Calu3 (cell line): Measurements from ENCODE around the gene NCKAP5. TPM values are rescaled to one million over a fixed set of nuclear protein-coding genes. Genes with fewer than 3 reads are reported as not detected.

Experiments used
- BruUV-seq: library from RNA; stranded (reverse); fragments of 400-500 nt; replicated peaks from 2 replicates; lab custom pipeline; 2021; lab: Mats Ljungman, UMichigan
- CTCF ChIA-PET: fragments of 300-600 bp; sonication (Branson Sonifier 250); formaldehyde crosslinking; loops from one replicate; lab custom pipeline; 2022; ENCODE audit warnings: antibody characterized with exemption; lab: Charles Lee
- DNase-seq: peaks from one replicate; pipeline ENCODE4 v3.0.0; 2022
- H3K27ac Mint-ChIP-seq: one replicate; pipeline ENCODE4 v1.8.0; 2022; ENCODE audit warnings: mixed read lengths; ENCODE audit not compliant: unreplicated experiment
- H3K27me3 Mint-ChIP-seq: one replicate; pipeline ENCODE4 v1.8.0; 2022; ENCODE audit warnings: mixed read lengths; ENCODE audit not compliant: unreplicated experiment
- H3K36me3 Mint-ChIP-seq: one replicate; pipeline ENCODE4 v1.8.0; 2022; ENCODE audit warnings: mild to moderate bottlenecking, moderate library complexity, mixed read lengths; ENCODE audit not compliant: insufficient read depth, unreplicated experiment
- H3K4me1 Mint-ChIP-seq: one replicate; pipeline ENCODE4 v1.8.0; 2022; ENCODE audit warnings: mild to moderate bottlenecking, low read depth, mixed read lengths; ENCODE audit not compliant: unreplicated experiment
- H3K4me3 Mint-ChIP-seq: one replicate; pipeline ENCODE4 v1.8.0; 2022; ENCODE audit warnings: mild to moderate bottlenecking, low read depth, moderate library complexity, mixed read lengths; ENCODE audit not compliant: unreplicated experiment
- H3K9me3 Mint-ChIP-seq: one replicate; pipeline ENCODE4 v1.8.0; 2022; ENCODE audit warnings: low read depth, mixed read lengths; ENCODE audit not compliant: unreplicated experiment
- CTCF ChIP-seq: fragments of 200-600 bp; IDR thresholded peaks from one replicate; pipeline ENCODE4 v1.8.0; 2022; ENCODE audit warnings: antibody characterized with exemption; ENCODE audit not compliant: unreplicated experiment
- intact Hi-C: fragments of 100-400 bp; cut with micrococcal nuclease; formaldehyde crosslinking; loops from one replicate; pipeline ENCODE4 v1.10.0; 2022; ENCODE audit not compliant: unreplicated experiment
- total RNA-seq: library from RNA; stranded (reverse); gene quantifications from 2 replicates; pipeline ENCODE4 v1.2.3, GENCODE V29; 2022

Gene NCKAP5
- total RNA-seq, 1 experiment from 2014 or later, result 2.2 TPM

GRCh38 chr2:133498662-133499585 is 69.3 kb downstream of the NCKAP5 start:
- DNase-seq, result no peak

GRCh38 chr2:133497951-133498565 is 70.2 kb downstream of the NCKAP5 start:
- DNase-seq, result no peak
- TF ChIP-seq CTCF, result no peak
- CTCF ChIA-PET, result no interaction called here
- Mint-ChIP-seq H3K9me3 (no peaks in the 10 kb centered on the region), H3K27ac (no peak overlapping the region), H3K4me3 (no peak overlapping the region), H3K4me1 (no peaks in the 10 kb centered on the region), H3K27me3 (peaks cover 14% of the 10 kb centered on the region), H3K36me3 (no peaks in the 10 kb centered on the region)
- no TSS peak for BruUV-seq
- intact Hi-C loops, result no loop called here

More at GRCh38 chr2:133498662-133499585, 69.3 kb downstream of the NCKAP5 start:
- Mint-ChIP-seq H3K4me3 (no peak overlapping the region), H3K27ac (no peak overlapping the region), H3K9me3 (no peaks in the 10 kb centered on the region), H3K27me3 (peaks cover 14% of the 10 kb centered on the region), H3K36me3 (no peaks in the 10 kb centered on the region), H3K4me1 (no peaks in the 10 kb centered on the region)
- CTCF ChIA-PET, result no interaction called here
- no peak for TF ChIP-seq CTCF
- intact Hi-C loops, result no loop called here
- no TSS peak for BruUV-seq

GRCh38 chr2:133497270-133497893 is 70.9 kb downstream of the NCKAP5 start:
- Mint-ChIP-seq H3K27me3 (peaks cover 14% of the 10 kb centered on the region), H3K9me3 (no peaks in the 10 kb centered on the region), H3K4me1 (no peaks in the 10 kb centered on the region), H3K36me3 (no peaks in the 10 kb centered on the region), H3K27ac (no peak overlapping the region), H3K4me3 (no peak overlapping the region)
- BruUV-seq, result no TSS peak
- intact Hi-C loops, result no loop called here
- no peak for DNase-seq
- CTCF ChIA-PET, result no interaction called here
- TF ChIP-seq CTCF, result no peak

GRCh38 chr2:133496501-133497269 is 71.6 kb downstream of the NCKAP5 start:
- no peaks in the 10 kb centered on the region for H3K36me3 Mint-ChIP-seq
- no peaks in the 10 kb centered on the region for H3K9me3 Mint-ChIP-seq
- peaks cover 14% of the 10 kb centered on the region for H3K27me3 Mint-ChIP-seq
- no peaks in the 10 kb centered on the region for H3K4me1 Mint-ChIP-seq
- intact Hi-C loops, result no loop called here
- H3K27ac Mint-ChIP-seq, result no peak overlapping the region
- CTCF ChIA-PET, result no interaction called here
- BruUV-seq, result no TSS peak
- DNase-seq, result no peak
- TF ChIP-seq CTCF, result no peak
- H3K4me3 Mint-ChIP-seq, result no peak overlapping the region
